SU-DHL-6 (cell line): ENCODE measurements around the gene DTD2.

Source experiments
- H2AFZ ChIP-seq: fragments of 200-600 bp; sonication (generic); 2 replicates; pipeline ENCODE4 v1.6.1; 2014; ENCODE audit warnings: low read depth, mild to moderate bottlenecking, moderate library complexity, mixed read lengths, antibody characterized with exemption, low read length; ENCODE audit not compliant: severe bottlenecking
- H3F3A ChIP-seq: fragments of 200-600 bp; shearing (Covaris generic); 2 replicates; pipeline ENCODE4 v1.6.0; 2016; ENCODE audit warnings: antibody characterized with exemption, mild to moderate bottlenecking; ENCODE audit not compliant: insufficient read depth
- H3K27ac ChIP-seq: fragments of 200-600 bp; sonication (generic); 2 replicates; pipeline ENCODE4 v1.5.1; 2016; ENCODE audit warnings: low read depth, mild to moderate bottlenecking, low read length, moderate library complexity, mixed read lengths
- H3K27me3 ChIP-seq: fragments of 200-600 bp; sonication (generic), shearing (Covaris generic); 2 replicates; pipeline ENCODE4 v1.6.0; 2014; ENCODE audit warnings: mild to moderate bottlenecking, low read length
- H3K36me3 ChIP-seq: fragments of 200-600 bp; sonication (generic); 2 replicates; pipeline ENCODE4 v1.6.1; 2014; ENCODE audit warnings: mild to moderate bottlenecking, low read length, mixed read lengths
- H3K4me2 ChIP-seq: fragments of 300-600, 200-600 bp; shearing (Covaris generic), sonication (generic); 2 replicates; pipeline ENCODE4 v1.6.0; 2014; ENCODE audit warnings: low read length, low read depth, mild to moderate bottlenecking; ENCODE audit not compliant: poor library complexity, severe bottlenecking
- H3K4me3 ChIP-seq: fragments of 200-600 bp; sonication (generic); 2 replicates; pipeline ENCODE4 v1.5.1; 2014; ENCODE audit warnings: antibody characterized with exemption, low read length, mild to moderate bottlenecking, mixed read lengths; ENCODE audit not compliant: insufficient read depth, poor library complexity, severe bottlenecking
- H3K79me2 ChIP-seq: fragments of 200-600 bp; sonication (generic); 2 replicates; pipeline ENCODE4 v1.6.1; 2014; ENCODE audit warnings: mild to moderate bottlenecking, low read length, moderate library complexity; ENCODE audit not compliant: insufficient read depth
- H3K9ac ChIP-seq: fragments of 200-600 bp; sonication (generic); 2 replicates; pipeline ENCODE4 v1.7.0; 2014; ENCODE audit warnings: mild to moderate bottlenecking, low read length
- H3K9me2 ChIP-seq: fragments of 200-600 bp; sonication (generic); replicated peaks from 2 replicates; pipeline ENCODE4 v1.6.1; 2014; ENCODE audit warnings: low read length; ENCODE audit not compliant: insufficient read depth
- H3K9me3 ChIP-seq: fragments of 200-600 bp; sonication (generic); 2 replicates; pipeline ENCODE4 v1.6.1; 2014; ENCODE audit warnings: low read length, mixed read lengths; ENCODE audit not compliant: insufficient read depth
- H4K20me1 ChIP-seq: fragments of 200-600 bp; sonication (generic); 2 replicates; pipeline ENCODE4 v1.6.1; 2014; ENCODE audit warnings: low read depth, mild to moderate bottlenecking, antibody characterized with exemption, low read length, moderate library complexity, mixed read lengths
- CTCF ChIP-seq: fragments of 200-600 bp; sonication (generic); IDR thresholded peaks from one replicate; pipeline ENCODE4 v1.5.1; 2017; ENCODE audit warnings: antibody characterized with exemption, mild to moderate bottlenecking, low read length, moderate library complexity; ENCODE audit not compliant: insufficient read depth, poor library complexity, severe bottlenecking
- EZH2phosphoT487 ChIP-seq: fragments of 200-600 bp; sonication (generic), shearing (Covaris generic); conservative IDR thresholded peaks from 2 replicates; pipeline ENCODE4 v1.6.1; 2018; ENCODE audit warnings: mild to moderate bottlenecking, antibody characterized with exemption, low read length, moderate library complexity, mixed read lengths

The DTD2 gene

GRCh38 chr14:31420319-31421111 is 36.8 kb downstream of the DTD2 start, which contains the start of gene HEATR5A:
HEATR5A (minus strand) TSS chr14:31420550; CDS start chr14:31402975, 17,575 bp downstream.
- Histone ChIP-seq H3K9me3 (no peaks in the 10 kb centered on the region), H3K79me2 (peaks cover 5% of the 10 kb centered on the region; the same call in 1 of the 2 replicates), H4K20me1 (no peaks in the 10 kb centered on the region), H3F3A (peaks cover 9% of the 10 kb centered on the region; the same call in 1 of the 2 replicates), H3K4me3 (peak within 1 kb of the TSS; percentile 82), H3K4me2 (peak within 1 kb of the TSS; percentile 88), H3K36me3 (no peaks in the 10 kb centered on the region), H3K27ac (peak within 1 kb of the TSS; percentile 36; the same call in 1 of the 2 replicates), H2AFZ (peak within 1 kb of the TSS; percentile 87), H3K9me2 (no peaks in the 10 kb centered on the region), H3K27me3 (no peaks in the 10 kb centered on the region), H3K9ac (peak within 1 kb of the TSS; percentile 70)
- no peak for TF ChIP-seq CTCF
- no peak for TF ChIP-seq EZH2phosphoT487

GRCh38 chr14:31419967-31420318 is 37.4 kb downstream of the DTD2 start:
- Histone ChIP-seq H3K4me3 (peak overlapping the region; percentile 82), H3K36me3 (no peaks in the 10 kb centered on the region), H3K27ac (no peak overlapping the region)

GRCh38 chr14:31419179-31419966 is 37.9 kb downstream of the DTD2 start:
- Histone ChIP-seq H3K36me3 (no peaks in the 10 kb centered on the region), H3F3A (peaks cover 9% of the 10 kb centered on the region; the same call in 1 of the 2 replicates), H3K4me2 (peak overlapping the region; percentile 88), H3K9ac (peak overlapping the region; percentile 70), H3K27ac (no peak overlapping the region), H3K9me3 (no peaks in the 10 kb centered on the region), H3K79me2 (peaks cover 5% of the 10 kb centered on the region; the same call in 1 of the 2 replicates), H3K4me3 (peak overlapping the region; percentile 82), H4K20me1 (no peaks in the 10 kb centered on the region), H3K27me3 (no peaks in the 10 kb centered on the region), H3K9me2 (no peaks in the 10 kb centered on the region), H2AFZ (peak overlapping the region; percentile 70)
- no peak for TF ChIP-seq CTCF
- TF ChIP-seq EZH2phosphoT487: no peak

More at GRCh38 chr14:31419967-31420318, 37.4 kb downstream of the DTD2 start:
- Histone ChIP-seq H2AFZ (peak overlapping the region; percentile 70), H3K79me2 (peaks cover 5% of the 10 kb centered on the region; the same call in 1 of the 2 replicates), H3K4me2 (peak overlapping the region; percentile 88), H3F3A (peaks cover 9% of the 10 kb centered on the region; the same call in 1 of the 2 replicates), H3K9me2 (no peaks in the 10 kb centered on the region), H3K27me3 (no peaks in the 10 kb centered on the region), H3K9ac (peak overlapping the region; percentile 70), H3K9me3 (no peaks in the 10 kb centered on the region), H4K20me1 (no peaks in the 10 kb centered on the region)
- no peak for TF ChIP-seq EZH2phosphoT487
